Common myeloid progenitor, CD34-positive (primary cell): Measurements from ENCODE around the gene NT5C2.
"Not testable (repeated sequence)": the region's sequence is repeated elsewhere in the genome, so short reads cannot be mapped to it uniquely, and the experiment has no call there.

Experiments used
- CTCF ChIA-PET: fragments of 350-600 bp; sonication (Branson Sonifier 250); formaldehyde crosslinking; loops from one replicate; lab custom pipeline; 2021; ENCODE audit warnings: antibody characterized with exemption; lab: Charles Lee
- POLR2A ChIA-PET: fragments of 350-600 bp; sonication (Branson Sonifier 250); formaldehyde crosslinking; loops from one replicate; lab custom pipeline; 2021; ENCODE audit warnings: antibody characterized with exemption; lab: Charles Lee
- DNase-seq, 3 donors: peaks; one replicate each; pipeline versions ENCODE4 v3.0.0 to v3.0.0-alpha.2; 2013
- H3K27ac ChIP-seq, 2 experiments: 1 replicate in 1 of 2; 2 replicates in 1 of 2; pipeline ENCODE4 v1.7.0; 2013; ENCODE audit warnings: inconsistent platforms in 2 of 2, low read length in 2 of 2, mild to moderate bottlenecking in 2 of 2, low read depth in 1 of 2, moderate library complexity in 1 of 2; ENCODE audit not compliant: severe bottlenecking in 2 of 2, insufficient read depth in 1 of 2, poor library complexity in 1 of 2
- H3K27me3 ChIP-seq, 5 experiments: replicated peaks in 2 of 5; 1 replicate in 3 of 5; 2 replicates in 2 of 5; pipeline versions ENCODE4 v1.6.1 to v1.7.0; 2013; ENCODE audit warnings: low read length in 4 of 5, mild to moderate bottlenecking in 2 of 5, moderate library complexity in 2 of 5, inconsistent platforms in 1 of 5; ENCODE audit not compliant: insufficient read depth in 5 of 5, control insufficient read depth in 4 of 5
- H3K36me3 ChIP-seq, 4 experiments: 1 replicate in 2 of 4; 2 replicates in 2 of 4; pipeline versions ENCODE4 v1.6.1 to v1.7.0; 2013; ENCODE audit warnings: low read length in 3 of 4, control low read depth in 1 of 4, mild to moderate bottlenecking in 1 of 4; ENCODE audit not compliant: control insufficient read depth in 4 of 4, insufficient read depth in 4 of 4
- H3K4me1 ChIP-seq, 4 experiments: 1 replicate in 3 of 4; 2 replicates in 1 of 4; pipeline versions ENCODE4 v1.6.1 to v1.7.1; 2013; ENCODE audit warnings: low read length in 3 of 4, mild to moderate bottlenecking in 3 of 4, control low read depth in 1 of 4, inconsistent platforms in 1 of 4, moderate library complexity in 1 of 4; ENCODE audit not compliant: control insufficient read depth in 4 of 4, insufficient read depth in 4 of 4; ENCODE audit errors: control extremely low read depth in 1 of 4
- H3K4me3 ChIP-seq, 7 experiments: 1 replicate in 4 of 7; 2 replicates in 3 of 7; pipeline versions ENCODE4 v1.5.1 to v1.7.0; 2013; ENCODE audit warnings: mild to moderate bottlenecking in 7 of 7, low read length in 6 of 7, moderate library complexity in 6 of 7, inconsistent platforms in 2 of 7, low read depth in 2 of 7, control low read depth in 1 of 7; ENCODE audit not compliant: insufficient read depth in 4 of 7, control insufficient read depth in 1 of 7; ENCODE audit errors: extremely low read depth in 1 of 7
- H3K9me3 ChIP-seq, 5 experiments: 1 replicate in 4 of 5; 2 replicates in 1 of 5; pipeline versions ENCODE4 v1.6.1 to v1.7.1; 2013; ENCODE audit warnings: low read length in 4 of 5, mild to moderate bottlenecking in 2 of 5, inconsistent platforms in 1 of 5, low read depth in 1 of 5, moderate library complexity in 1 of 5; ENCODE audit not compliant: control insufficient read depth in 4 of 5, insufficient read depth in 2 of 5; ENCODE audit errors: control extremely low read depth in 1 of 5
- WGBS: methylation state at CpG from one replicate; pipeline ENCODE4 v1.1.5; 2013; ENCODE audit not compliant: insufficient coverage; 5-methylcytosine and 5-hydroxymethylcytosine counted together

Gene NT5C2

DNA sequence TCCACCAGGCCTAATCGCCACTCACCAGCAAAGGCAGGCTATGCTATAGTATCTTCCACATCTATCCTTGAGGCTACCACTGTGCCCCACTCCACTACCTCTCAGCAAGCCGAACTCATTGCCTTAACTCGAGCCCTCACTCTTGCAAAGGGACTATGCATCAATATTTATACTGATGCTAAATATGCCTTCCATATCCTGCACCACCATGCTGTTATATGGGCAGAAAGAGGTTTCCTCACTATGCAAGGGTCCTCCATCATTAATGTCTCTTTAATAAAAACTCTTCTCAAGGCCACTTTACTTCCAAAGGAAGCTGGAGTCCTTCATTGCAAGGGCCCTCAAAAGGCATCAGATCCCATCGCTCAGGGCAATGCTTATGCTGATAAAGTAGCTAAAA is 17.2 kb upstream of the NT5C2 start:
- POLR2A ChIA-PET, H3K4me1 ChIP-seq, H3K27ac ChIP-seq, H3K27me3 ChIP-seq, H3K36me3 ChIP-seq, H3K4me3 ChIP-seq: not testable (repeated sequence)
- H3K9me3 ChIP-seq, result peaks cover 0 to 12% (median 0%) of the 10 kb centered on the region in 5 experiments
- peak in 1 of 3 donors; percentile 31 for DNase-seq
- CTCF ChIA-PET, result interaction anchor here (1.0 kb wide), 1 partner anchor 13 kb away, joined by 3 read pairs; no protein-coding TSS in a partner anchor
- 100% methylated on average over 3 of the region's 4 CpGs for WGBS

DNA sequence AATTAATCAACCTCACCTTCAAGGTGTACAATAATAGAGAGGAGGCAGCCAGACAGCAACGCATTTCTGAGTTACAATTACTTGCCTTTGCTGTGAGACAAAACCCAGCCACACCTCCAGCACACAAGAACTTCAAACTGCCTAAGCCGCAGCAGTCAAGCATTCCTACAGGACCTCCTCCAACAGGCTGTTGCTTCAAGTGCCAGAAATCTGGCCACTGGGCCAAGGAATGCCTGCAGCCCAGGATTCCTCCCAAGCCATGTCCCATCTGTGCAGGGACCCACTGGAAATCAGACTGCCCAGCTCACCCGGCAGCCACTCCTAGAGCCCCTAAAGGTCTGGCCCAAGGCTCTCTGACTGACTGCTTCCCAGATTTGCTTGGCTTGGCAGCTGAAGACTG is 14.6 kb upstream of the NT5C2 start:
- H3K4me1 ChIP-seq, H3K27me3 ChIP-seq, DNase-seq, CTCF ChIA-PET, H3K4me3 ChIP-seq, H3K27ac ChIP-seq, H3K36me3 ChIP-seq, POLR2A ChIA-PET, H3K9me3 ChIP-seq: not testable (repeated sequence)
- WGBS, result 100% methylated on average over 2 of the region's 3 CpGs

DNA sequence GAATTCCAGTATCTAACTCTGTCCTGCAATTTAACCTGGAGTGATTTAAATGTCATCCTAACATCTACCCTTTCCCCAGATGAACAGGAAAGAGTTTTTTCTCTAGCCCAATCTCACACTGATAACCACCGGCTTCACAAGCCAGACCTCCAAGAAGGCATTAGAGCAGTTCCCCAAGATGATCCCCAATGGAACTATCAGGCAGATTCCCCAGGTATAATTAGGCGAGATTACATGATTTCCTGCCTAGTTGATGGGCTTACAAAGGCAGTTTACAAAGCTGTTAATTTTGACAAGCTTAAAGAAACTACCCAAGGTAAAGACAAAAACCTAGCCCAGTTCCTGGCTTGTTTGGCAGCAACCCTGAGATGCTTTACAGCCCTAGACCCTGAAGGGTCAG is 14.1 kb upstream of the NT5C2 start:
- Histone ChIP-seq H3K27me3 (no peaks in the 10 kb centered on the region), H3K27ac (no peak overlapping the region), H3K4me3 (no peak overlapping the region), H3K4me1 (peaks cover 0 to 10% (median 4%) of the 10 kb centered on the region in 4 experiments), H3K36me3 (no peaks in the 10 kb centered on the region), H3K9me3 (peaks cover 0 to 9% (median 0%) of the 10 kb centered on the region in 5 experiments)
- CTCF ChIA-PET, result no interaction called here
- no peak for DNase-seq
- 100% methylated on average over 2 of the region's 2 CpGs for WGBS
- POLR2A ChIA-PET, result no interaction called here

DNA sequence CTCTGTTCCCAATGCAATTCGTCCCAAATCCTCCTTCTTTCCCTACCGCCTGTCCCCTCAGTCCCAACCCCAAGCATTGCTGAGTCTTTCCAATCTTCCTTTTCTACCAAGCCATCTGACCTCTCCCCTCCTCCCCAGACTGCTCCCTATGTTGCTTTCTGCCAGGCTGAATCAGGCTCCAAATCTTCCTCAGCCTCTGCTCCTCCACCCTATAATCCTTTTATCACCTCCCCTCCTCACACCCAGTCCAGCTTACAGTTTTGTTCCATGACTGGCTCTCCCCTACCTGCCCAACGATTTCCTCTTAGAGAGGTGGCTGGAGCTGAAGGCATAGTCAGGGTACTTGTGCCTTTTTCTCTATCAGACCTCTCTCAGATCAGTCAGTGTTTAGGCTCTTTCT is 13.6 kb upstream of the NT5C2 start:
- DNase-seq, H3K27me3 ChIP-seq, H3K4me3 ChIP-seq, H3K9me3 ChIP-seq, H3K36me3 ChIP-seq, CTCF ChIA-PET, H3K4me1 ChIP-seq, H3K27ac ChIP-seq, POLR2A ChIA-PET: not testable (repeated sequence)
- 92% methylated on average over 3 of the region's 3 CpGs for WGBS

DNA sequence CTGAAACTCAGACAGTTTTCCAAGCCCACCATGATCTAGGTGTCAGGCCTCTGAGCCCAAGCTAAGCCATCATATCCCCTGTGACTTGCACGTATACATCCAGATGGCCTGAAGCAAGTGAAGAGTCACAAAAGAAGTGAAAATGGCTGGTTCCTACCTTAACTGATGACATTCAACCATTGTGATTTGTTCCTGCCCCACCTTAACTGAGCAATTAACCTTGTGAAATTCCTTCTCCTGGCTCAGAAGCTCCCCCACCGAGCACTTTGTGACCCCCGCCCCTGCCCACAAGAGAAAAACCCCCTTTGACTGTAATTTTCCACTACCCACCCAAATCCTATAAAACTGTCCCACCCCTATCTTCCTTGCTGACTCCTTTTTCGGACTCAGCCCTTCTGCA is 12.3 kb upstream of the NT5C2 start:
- POLR2A ChIA-PET, H3K9me3 ChIP-seq: not testable (repeated sequence)
- 92% methylated on average over 2 of the region's 4 CpGs for WGBS

DNA sequence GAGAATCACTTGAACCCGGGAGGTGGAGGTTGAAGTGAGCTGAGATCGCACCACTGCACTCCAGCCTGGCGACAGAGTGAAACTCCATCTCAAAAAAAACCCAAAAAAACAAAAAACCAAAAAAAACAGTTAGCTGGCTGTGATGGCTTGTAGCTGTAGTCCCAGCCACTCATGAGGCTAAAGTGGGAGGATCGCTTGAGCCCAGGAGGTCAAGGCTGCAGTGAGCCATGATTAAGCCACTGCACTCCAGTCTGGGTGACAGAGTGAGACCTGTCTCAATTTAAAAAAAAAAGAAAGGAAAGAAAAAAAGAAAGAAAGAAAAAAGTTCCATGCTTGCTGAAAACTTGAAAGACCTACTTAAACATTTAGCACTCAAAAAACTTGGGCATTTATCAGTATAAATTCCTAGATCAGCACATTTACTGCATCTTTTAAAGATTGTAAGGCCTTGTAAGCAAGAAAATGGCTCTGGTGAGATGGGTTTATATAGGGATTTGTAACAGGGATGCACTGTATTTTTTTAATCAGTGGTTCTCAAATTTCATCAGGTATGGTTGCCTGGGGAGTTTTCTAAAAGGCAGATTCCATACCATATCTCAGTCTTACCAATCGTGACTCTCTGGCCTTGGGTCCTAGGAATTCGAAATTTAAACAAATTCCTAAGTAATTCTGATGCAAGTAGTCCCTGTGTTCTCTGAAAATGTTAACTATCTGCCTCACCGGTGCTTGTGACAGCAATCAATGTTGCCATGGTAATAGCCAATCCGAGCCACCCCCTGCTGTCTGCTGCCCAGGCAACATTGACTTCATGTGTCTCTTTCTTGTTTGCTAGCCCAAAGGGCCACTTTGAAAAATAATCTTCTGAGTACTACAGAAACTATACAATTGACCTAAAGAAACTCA is 11.5 kb upstream of the NT5C2 start:
- ChIA-PET CTCF (no interaction called here), POLR2A (interaction anchor here (0.5 kb wide), 1 partner anchor 20 kb away, joined by 3 read pairs; no protein-coding TSS in a partner anchor)
- Histone ChIP-seq H3K9me3 (peaks cover 0 to under 1% (median 0%) of the 10 kb centered on the region in 5 experiments), H3K36me3 (no peaks in the 10 kb centered on the region), H3K4me3 (no peak overlapping the region), H3K4me1 (peaks cover 0 to 12% (median 4%) of the 10 kb centered on the region in 4 experiments), H3K27ac (no peak overlapping the region), H3K27me3 (no peaks in the 10 kb centered on the region)
- 88% methylated on average over 4 of the region's 8 CpGs for WGBS
- DNase-seq, result no peak

More for the DNA sequence above, 12.3 kb upstream of the NT5C2 start:
- H3K4me3 ChIP-seq, CTCF ChIA-PET, DNase-seq, H3K27me3 ChIP-seq, H3K4me1 ChIP-seq, H3K27ac ChIP-seq, H3K36me3 ChIP-seq: not testable (repeated sequence)

DNA sequence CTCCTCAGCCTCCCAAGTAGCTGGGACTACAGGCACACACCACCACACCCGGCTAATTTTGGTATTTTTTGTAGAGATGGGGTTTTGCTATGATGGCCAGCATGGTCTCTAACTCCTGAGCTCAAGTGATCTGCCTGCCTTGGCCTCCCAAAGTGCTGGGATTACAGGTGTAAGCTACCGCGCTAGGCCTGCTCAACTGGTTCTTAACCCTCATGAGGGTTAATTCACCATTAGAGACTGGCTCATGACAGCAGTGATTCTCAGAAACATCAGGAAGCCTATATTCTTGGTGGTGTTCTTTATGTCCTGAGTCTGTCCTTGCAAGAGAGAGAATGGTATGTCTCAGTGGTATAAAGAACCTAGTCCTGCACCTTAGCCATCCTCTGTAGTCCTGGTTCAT is 10.4 kb upstream of the NT5C2 start:
- WGBS, result 92% methylated on average over 2 of the region's 3 CpGs
- ChIA-PET POLR2A (no interaction called here), CTCF (no interaction called here)
- H3K36me3 ChIP-seq, result no peaks in the 10 kb centered on the region
- no peak overlapping the region for H3K27ac ChIP-seq
- H3K4me3 ChIP-seq, result no peak overlapping the region
- no peaks in the 10 kb centered on the region for H3K27me3 ChIP-seq
- peaks cover 0 to 22% (median 5%) of the 10 kb centered on the region in 4 experiments for H3K4me1 ChIP-seq
- DNase-seq, result no peak
- H3K9me3 ChIP-seq, result no peaks in the 10 kb centered on the region
